GM12878 (cell line): ENCODE measurements around the gene TMEM114. TPM values are rescaled to one million over a fixed set of nuclear protein-coding genes. Genes with fewer than 3 reads are reported as not detected.

ENCODE experiments used
- ATAC-seq: fragments of 200-7000 bp; cut with Tn5 transposase; 3 replicates; pipeline ENCODE4 v1.9.1; 2020; ENCODE audit warnings: mild to moderate bottlenecking, moderate library complexity
- BruUV-seq: library from RNA; stranded (reverse); fragments of 400-500 nt; replicated peaks from 2 replicates; lab custom pipeline; 2021; lab: Mats Ljungman, UMichigan
- CTCF ChIA-PET: fragments of 300-600 bp; sonication (Branson Sonifier 250); formaldehyde crosslinking; extraction: SDS; loops from one replicate; lab custom pipeline; 2021; ENCODE audit warnings: inconsistent platforms; lab: Yijun Ruan, JAX
- POLR2A ChIA-PET: fragments of 350-600 bp; formaldehyde crosslinking; extraction: SDS; loops from one replicate; lab custom pipeline; 2021; ENCODE audit warnings: inconsistent platforms; lab: Charles Lee
- RAD21 ChIA-PET: fragments of 300-600 bp; sonication (Branson Sonifier 250); formaldehyde crosslinking; loops from one replicate; lab custom pipeline; 2023; ENCODE audit warnings: antibody characterized with exemption; ENCODE audit not compliant: unreplicated experiment; lab: Charles Lee
- SMC1A ChIA-PET: fragments of 300-600 bp; sonication (Branson Sonifier 250); formaldehyde crosslinking; loops from one replicate; lab custom pipeline; 2023; ENCODE audit not compliant: unreplicated experiment, uncharacterized antibody; lab: Charles Lee
- DNase-seq: peaks from one replicate; pipeline ENCODE4 v3.0.0-alpha.2; 2011; ENCODE audit warnings: low read depth, low spot score
- FAIRE-seq: peaks from 3 replicates; lab custom pipeline; 2011; peaks lifted over from hg19 to GRCh38; lab: Jason Lieb, UNC
- H2AFZ ChIP-seq: 2 replicates; pipeline ENCODE4 v1.6.0; 2011; ENCODE audit warnings: low read depth, low read length, control low read depth; ENCODE audit not compliant: control insufficient read depth
- H3K27ac ChIP-seq: 2 replicates; pipeline ENCODE4 v1.5.1; 2011; ENCODE audit warnings: control low read depth; ENCODE audit not compliant: control insufficient read depth, insufficient read depth
- H3K27me3 ChIP-seq, 2 experiments: replicated peaks in 1 of 2; 2 replicates each; pipeline versions ENCODE4 v1.6.0 to v1.6.1; 2011; ENCODE audit warnings: low read length in 1 of 2; ENCODE audit not compliant: control insufficient read depth in 2 of 2, insufficient read depth in 2 of 2
- H3K36me3 ChIP-seq, 2 experiments: 2 replicates each; pipeline ENCODE4 v1.5.1; 2011; ENCODE audit warnings: low read length in 1 of 2; ENCODE audit not compliant: control insufficient read depth in 2 of 2, insufficient read depth in 2 of 2
- H3K4me1 ChIP-seq: 2 replicates; pipeline ENCODE4 v1.6.1; 2011; ENCODE audit warnings: mild to moderate bottlenecking, low read length, moderate library complexity, mixed read lengths; ENCODE audit not compliant: control insufficient read depth, insufficient read depth
- H3K4me2 ChIP-seq: 2 replicates; pipeline ENCODE4 v1.6.0; 2011; ENCODE audit warnings: control low read depth; ENCODE audit not compliant: control insufficient read depth, insufficient read depth
- H3K4me3 ChIP-seq: fragments of 200-600 bp; sonication (generic); 2 replicates; pipeline ENCODE4 v1.5.1; 2016
- H3K79me2 ChIP-seq: 2 replicates; pipeline ENCODE4 v1.6.0; 2011; ENCODE audit warnings: low read length; ENCODE audit not compliant: control insufficient read depth, insufficient read depth
- H3K9ac ChIP-seq: 2 replicates; pipeline ENCODE4 v1.8.0; 2011; ENCODE audit warnings: low read length, control low read depth, mixed read lengths; ENCODE audit not compliant: control insufficient read depth, insufficient read depth
- H3K9me3 ChIP-seq: replicated peaks from 3 replicates; pipeline ENCODE4 v1.5.1; 2011; ENCODE audit warnings: mild to moderate bottlenecking, low read length; ENCODE audit not compliant: control insufficient read depth, insufficient read depth
- H4K20me1 ChIP-seq: 2 replicates; pipeline ENCODE4 v1.6.0; 2011; ENCODE audit not compliant: control insufficient read depth, insufficient read depth
- ASH2L ChIP-seq: fragments of 300-600, 200-600 bp; sonication (generic); IDR thresholded peaks from 2 replicates; pipeline ENCODE4 v1.6.1; 2017; ENCODE audit warnings: low read depth, mild to moderate bottlenecking, borderline replicate concordance
- ATF7 ChIP-seq: fragments of 450-650 bp; IDR thresholded peaks from 2 replicates; pipeline ENCODE4 v1.6.1; 2016; ENCODE audit warnings: low read depth, mild to moderate bottlenecking
- IKZF1 ChIP-seq: fragments of 450-650 bp; conservative IDR thresholded peaks from 2 replicates; pipeline ENCODE4 v1.6.1; 2017; ENCODE audit warnings: antibody characterized with exemption, mild to moderate bottlenecking
- KAT2A ChIP-seq: conservative IDR thresholded peaks from 2 replicates; pipeline ENCODE4 v1.6.1; 2011; ENCODE audit warnings: low read depth, low read length; ENCODE audit not compliant: control insufficient read depth
- MEF2B ChIP-seq: fragments of 450-650 bp; IDR thresholded peaks from 2 replicates; pipeline ENCODE4 v1.6.1; 2018; ENCODE audit warnings: mild to moderate bottlenecking, moderate library complexity; ENCODE audit not compliant: partially characterized antibody, poor library complexity, severe bottlenecking
- NBN ChIP-seq: fragments of 450-650 bp; IDR thresholded peaks from 2 replicates; pipeline ENCODE4 v1.6.1; 2016
- NRF1 ChIP-seq: conservative IDR thresholded peaks from 2 replicates; pipeline ENCODE4 v1.6.1; 2011; ENCODE audit warnings: mild to moderate bottlenecking, low read depth, low read length, improper control_type of control experiment
- SMARCA5 ChIP-seq: fragments of 450-650 bp; IDR thresholded peaks from 2 replicates; pipeline ENCODE4 v1.6.1; 2017; ENCODE audit warnings: mild to moderate bottlenecking
- WGBS: methylation state at CpG from one replicate; pipeline ENCODE4 v1.1.6; 2016; ENCODE audit warnings: low lambda C conversion rate; ENCODE audit not compliant: insufficient replicate concordance, insufficient coverage; ENCODE audit errors: missing lambda C conversion rate; 5-methylcytosine and 5-hydroxymethylcytosine counted together
- in situ Hi-C: fragments of 300-500 bp; cut with MboI; formaldehyde crosslinking; loops from 9 replicates; pipeline ENCODE4 v1.14.3; 2018; ENCODE audit warnings: mixed read lengths
- intact Hi-C: fragments of 100-400 bp; cut with micrococcal nuclease; formaldehyde crosslinking; loops from one replicate; pipeline ENCODE4 v1.14.2; 2022; ENCODE audit not compliant: unreplicated experiment
- polyA plus RNA-seq, 11 experiments: library from polyadenylated mRNA; depleted of rRNA in 4 of 11; unstranded in 6 of 11; stranded (reverse) in 5 of 11; fragments of >200 nt; fragmentation: Nextera tagmentation in 4 of 11; fragmentation: Illumina TruSeq in 1 of 11; extraction: Ambion mirVana in 4 of 11; extraction: Trizol in 1 of 11; gene quantifications; 1 replicate in 1 of 11; 2 replicates in 10 of 11; pipeline versions ENCODE4 v1.2.1 to v1.2.3, GENCODE V29; 2011 to 2016; ENCODE audit warnings: inconsistent platforms in 2 of 11, missing spikeins in 2 of 11, low read depth in 1 of 11
- total RNA-seq, 4 experiments: library from RNA; depleted of rRNA in 3 of 4; stranded (reverse); fragments of >200 nt in 3 of 4; fragmentation: Illumina TruSeq in 1 of 4; extraction: Trizol in 1 of 4; gene quantifications; 2 replicates each; pipeline versions ENCODE4 v1.2.1 to v1.2.3, GENCODE V29; 2013 to 2021
- TF ChIP-seq, protein P1 (sequence below): fragments of 450-650 bp; formaldehyde crosslinking; IDR thresholded peaks from 2 replicates; pipeline ENCODE4 v1.4.0; 2020; ENCODE audit warnings: mild to moderate bottlenecking, moderate library complexity
- TF ChIP-seq, protein P2 (sequence below): fragments of 150-350 bp; IDR thresholded peaks from 2 replicates; pipeline ENCODE4 v1.6.1; 2016; ENCODE audit warnings: low read depth, low read length

Gene TMEM114
- total and polyA plus RNA-seq, 10 of the 15 experiments (the other 5 are each of a cell fraction or from before 2014, with no cell fraction given) = not detected

DNA sequence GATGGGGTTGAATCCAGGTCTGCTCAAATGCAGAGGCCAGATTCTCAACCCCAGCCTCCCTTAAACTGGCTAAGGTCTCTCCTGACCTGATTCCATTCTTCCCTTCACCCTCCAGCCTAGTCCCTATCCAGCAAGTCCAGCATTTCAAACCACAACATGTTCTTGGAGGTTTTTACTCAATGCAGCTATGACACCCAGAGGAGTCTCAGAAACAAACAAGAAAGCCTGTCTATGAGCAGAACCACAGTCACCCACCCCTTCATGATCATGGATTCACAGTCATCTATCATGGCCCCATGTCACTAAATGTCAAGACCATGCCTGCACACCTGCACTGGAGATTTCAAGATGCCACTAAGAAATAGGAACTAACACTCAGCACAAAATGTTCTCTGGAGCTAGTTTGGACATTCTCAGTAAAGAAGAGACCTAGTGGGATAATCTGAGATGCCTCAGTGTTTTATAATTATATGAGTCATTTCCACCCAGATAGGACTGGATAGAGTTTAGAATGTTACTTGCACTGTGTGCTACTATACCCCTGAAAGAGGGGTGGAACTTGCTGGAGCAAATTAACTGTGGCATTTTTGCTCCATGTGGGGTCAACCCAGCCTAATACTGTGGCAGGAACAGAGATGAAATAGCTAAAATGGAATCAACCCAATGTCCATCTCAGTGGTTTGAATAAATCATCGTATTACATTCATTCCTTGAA lies 21.7 kb upstream of the TMEM114 start:
- Histone ChIP-seq H3K9me3 (no peaks in the 10 kb centered on the region), H3K27ac (no peak overlapping the region), H3K9ac (no peak overlapping the region), H3K4me3 (no peak overlapping the region), H4K20me1 (no peaks in the 10 kb centered on the region), H2AFZ (no peak overlapping the region), H3K36me3 (no peaks in the 10 kb centered on the region), H3K79me2 (no peaks in the 10 kb centered on the region), H3K4me1 (no peaks in the 10 kb centered on the region), H3K27me3 (no peaks in the 10 kb centered on the region; a peak in 1 of 4 replicates), H3K4me2 (no peak overlapping the region)
- TF ChIP-seq, protein P1, sequence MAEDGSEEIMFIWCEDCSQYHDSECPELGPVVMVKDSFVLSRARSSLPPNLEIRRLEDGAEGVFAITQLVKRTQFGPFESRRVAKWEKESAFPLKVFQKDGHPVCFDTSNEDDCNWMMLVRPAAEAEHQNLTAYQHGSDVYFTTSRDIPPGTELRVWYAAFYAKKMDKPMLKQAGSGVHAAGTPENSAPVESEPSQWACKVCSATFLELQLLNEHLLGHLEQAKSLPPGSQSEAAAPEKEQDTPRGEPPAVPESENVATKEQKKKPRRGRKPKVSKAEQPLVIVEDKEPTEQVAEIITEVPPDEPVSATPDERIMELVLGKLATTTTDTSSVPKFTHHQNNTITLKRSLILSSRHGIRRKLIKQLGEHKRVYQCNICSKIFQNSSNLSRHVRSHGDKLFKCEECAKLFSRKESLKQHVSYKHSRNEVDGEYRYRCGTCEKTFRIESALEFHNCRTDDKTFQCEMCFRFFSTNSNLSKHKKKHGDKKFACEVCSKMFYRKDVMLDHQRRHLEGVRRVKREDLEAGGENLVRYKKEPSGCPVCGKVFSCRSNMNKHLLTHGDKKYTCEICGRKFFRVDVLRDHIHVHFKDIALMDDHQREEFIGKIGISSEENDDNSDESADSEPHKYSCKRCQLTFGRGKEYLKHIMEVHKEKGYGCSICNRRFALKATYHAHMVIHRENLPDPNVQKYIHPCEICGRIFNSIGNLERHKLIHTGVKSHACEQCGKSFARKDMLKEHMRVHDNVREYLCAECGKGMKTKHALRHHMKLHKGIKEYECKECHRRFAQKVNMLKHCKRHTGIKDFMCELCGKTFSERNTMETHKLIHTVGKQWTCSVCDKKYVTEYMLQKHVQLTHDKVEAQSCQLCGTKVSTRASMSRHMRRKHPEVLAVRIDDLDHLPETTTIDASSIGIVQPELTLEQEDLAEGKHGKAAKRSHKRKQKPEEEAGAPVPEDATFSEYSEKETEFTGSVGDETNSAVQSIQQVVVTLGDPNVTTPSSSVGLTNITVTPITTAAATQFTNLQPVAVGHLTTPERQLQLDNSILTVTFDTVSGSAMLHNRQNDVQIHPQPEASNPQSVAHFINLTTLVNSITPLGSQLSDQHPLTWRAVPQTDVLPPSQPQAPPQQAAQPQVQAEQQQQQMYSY (CRISPR knock-in tag) = no peak
- in situ Hi-C loops = no loop called here
- RAD21 ChIA-PET = no interaction called here
- no TSS peak for BruUV-seq
- CTCF ChIA-PET = interaction anchor here (0.7 kb wide), 1 partner anchor 49 kb away, joined by 3 read pairs; no protein-coding TSS in a partner anchor
- no peak for ATAC-seq
- WGBS = 94% methylated on average over 1 of the region's 1 CpG
- DNase-seq = no peak
- intact Hi-C loops = no loop called here
- POLR2A ChIA-PET = interaction anchor here (0.5 kb wide), 1 partner anchor 378 kb away, joined by 3 read pairs; no protein-coding TSS in a partner anchor
- SMC1A ChIA-PET = no interaction called here
- FAIRE-seq = no peak

DNA sequence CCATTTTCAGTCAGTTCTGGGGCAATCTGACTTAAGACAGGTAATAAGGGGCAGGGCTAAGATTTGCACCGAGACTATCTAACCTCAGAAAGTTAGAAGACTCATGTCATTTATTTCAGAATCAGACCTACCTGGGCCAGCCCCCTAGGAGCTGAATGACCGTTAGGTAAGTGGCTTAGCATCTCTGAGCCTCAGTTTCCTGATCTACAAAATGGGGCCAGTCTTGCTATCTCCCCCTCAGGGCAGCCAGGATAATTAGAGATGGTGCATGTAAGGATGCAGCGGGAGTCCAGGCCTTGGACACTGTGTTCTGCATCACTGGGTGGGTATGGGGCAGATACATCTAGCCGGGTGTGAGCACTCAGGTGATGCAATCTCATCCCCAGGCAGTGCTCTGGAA lies 20.8 kb upstream of the TMEM114 start:
- SMC1A ChIA-PET = no interaction called here
- Histone ChIP-seq H3K27me3 (no peaks in the 10 kb centered on the region; a peak in 1 of 4 replicates), H3K4me1 (no peaks in the 10 kb centered on the region)
- no peak for TF ChIP-seq ASH2L
- TF ChIP-seq, protein P2, sequence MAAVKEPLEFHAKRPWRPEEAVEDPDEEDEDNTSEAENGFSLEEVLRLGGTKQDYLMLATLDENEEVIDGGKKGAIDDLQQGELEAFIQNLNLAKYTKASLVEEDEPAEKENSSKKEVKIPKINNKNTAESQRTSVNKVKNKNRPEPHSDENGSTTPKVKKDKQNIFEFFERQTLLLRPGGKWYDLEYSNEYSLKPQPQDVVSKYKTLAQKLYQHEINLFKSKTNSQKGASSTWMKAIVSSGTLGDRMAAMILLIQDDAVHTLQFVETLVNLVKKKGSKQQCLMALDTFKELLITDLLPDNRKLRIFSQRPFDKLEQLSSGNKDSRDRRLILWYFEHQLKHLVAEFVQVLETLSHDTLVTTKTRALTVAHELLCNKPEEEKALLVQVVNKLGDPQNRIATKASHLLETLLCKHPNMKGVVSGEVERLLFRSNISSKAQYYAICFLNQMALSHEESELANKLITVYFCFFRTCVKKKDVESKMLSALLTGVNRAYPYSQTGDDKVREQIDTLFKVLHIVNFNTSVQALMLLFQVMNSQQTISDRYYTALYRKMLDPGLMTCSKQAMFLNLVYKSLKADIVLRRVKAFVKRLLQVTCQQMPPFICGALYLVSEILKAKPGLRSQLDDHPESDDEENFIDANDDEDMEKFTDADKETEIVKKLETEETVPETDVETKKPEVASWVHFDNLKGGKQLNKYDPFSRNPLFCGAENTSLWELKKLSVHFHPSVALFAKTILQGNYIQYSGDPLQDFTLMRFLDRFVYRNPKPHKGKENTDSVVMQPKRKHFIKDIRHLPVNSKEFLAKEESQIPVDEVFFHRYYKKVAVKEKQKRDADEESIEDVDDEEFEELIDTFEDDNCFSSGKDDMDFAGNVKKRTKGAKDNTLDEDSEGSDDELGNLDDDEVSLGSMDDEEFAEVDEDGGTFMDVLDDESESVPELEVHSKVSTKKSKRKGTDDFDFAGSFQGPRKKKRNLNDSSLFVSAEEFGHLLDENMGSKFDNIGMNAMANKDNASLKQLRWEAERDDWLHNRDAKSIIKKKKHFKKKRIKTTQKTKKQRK = no peak
- TF ChIP-seq NBN = no peak
- TF ChIP-seq KAT2A = no peak
- no peak for TF ChIP-seq SMARCA5
- no peak for TF ChIP-seq MEF2B
- no peak for TF ChIP-seq ATF7
- TF ChIP-seq NRF1 = no peak
- no peak for TF ChIP-seq IKZF1

More for the DNA sequence above, 20.8 kb upstream of the TMEM114 start:
- Histone ChIP-seq H4K20me1 (no peaks in the 10 kb centered on the region), H3K79me2 (no peaks in the 10 kb centered on the region), H3K4me3 (no peak overlapping the region), H3K27ac (no peak overlapping the region), H3K4me2 (no peak overlapping the region), H2AFZ (no peak overlapping the region), H3K36me3 (no peaks in the 10 kb centered on the region), H3K9ac (no peak overlapping the region), H3K9me3 (no peaks in the 10 kb centered on the region)
- FAIRE-seq (no peak), DNase-seq (no peak), ATAC-seq (no peak)
- CTCF ChIA-PET = no interaction called here
- intact Hi-C loops (no loop called here), in situ Hi-C loops (no loop called here)
- no TSS peak for BruUV-seq
- RAD21 ChIA-PET = no interaction called here
- POLR2A ChIA-PET = no interaction called here
- WGBS = 17% methylated on average over 4 of the region's 4 CpGs
